HCT116 (cell line): ENCODE measurements around the gene SLC23A1. TPM values are rescaled to one million over a fixed set of nuclear protein-coding genes. Genes with fewer than 3 reads are reported as not detected.
"Not testable (repeated sequence)": the region's sequence is repeated elsewhere in the genome, so short reads cannot be mapped to it uniquely, and the experiment has no call there.

Experiments
- ATAC-seq: fragments of 200-7000 bp; cut with Tn5 transposase; 2 replicates; pipeline ENCODE4 v1.9.1; 2020; ENCODE audit warnings: mild to moderate bottlenecking, moderate library complexity
- BruUV-seq: library from RNA; stranded (reverse); fragments of 400-500 nt; replicated peaks from 2 replicates; lab custom pipeline; 2021; lab: Mats Ljungman, UMichigan
- CTCF ChIA-PET: fragments of 300-600 bp; sonication (Branson Sonifier 250); formaldehyde crosslinking; loops from one replicate; lab custom pipeline; 2021; ENCODE audit warnings: antibody characterized with exemption; lab: Charles Lee
- POLR2A ChIA-PET: fragments of 300-600, 350-600 bp; sonication (Branson Sonifier 250); formaldehyde crosslinking; loops from one replicate; lab custom pipeline; 2021; ENCODE audit warnings: antibody characterized with exemption; lab: Charles Lee
- RAD21 ChIA-PET, 2 experiments: fragments of 300-600 bp; sonication (Branson Sonifier 250); formaldehyde crosslinking; loops; one replicate each; lab custom pipeline; 2023; ENCODE audit warnings: low total read pairs in 2 of 2; ENCODE audit not compliant: uncharacterized antibody in 2 of 2, unreplicated experiment in 2 of 2, low non-redundant PET in 1 of 2; lab: Charles Lee
- DNase-seq: peaks from one replicate; pipeline ENCODE4 v3.0.0-alpha.2; 2010; ENCODE audit warnings: low read depth, low spot score
- H2AFZ ChIP-seq: fragments of 200-600 bp; shearing (Covaris generic), sonication (generic); 2 replicates; pipeline ENCODE4 v1.6.1; 2017; ENCODE audit warnings: low read depth, mixed run types, mixed read lengths, antibody characterized with exemption, low read length; ENCODE audit not compliant: poor library complexity, severe bottlenecking
- H3K27ac ChIP-seq: 2 replicates; pipeline ENCODE4 v1.5.1; 2012; ENCODE audit warnings: low read depth, low read length
- H3K27me3 ChIP-seq: fragments of 200-600 bp; sonication (generic); 2 replicates; pipeline ENCODE4 v1.6.1; 2016; ENCODE audit warnings: mixed run types, low read length, mixed read lengths; ENCODE audit not compliant: insufficient read depth
- H3K36me3 ChIP-seq, 2 experiments: fragments of 200-500 bp in 1 of 2; fragments of 200-600 bp in 1 of 2; sonication (Bioruptor generic) in 1 of 2; sonication (generic) in 1 of 2; 2 replicates each; pipeline versions ENCODE4 v1.5.1 to v1.6.1; 2014 to 2016; ENCODE audit warnings: low read length in 2 of 2, inconsistent platforms in 1 of 2, mixed read lengths in 1 of 2, mixed run types in 1 of 2; ENCODE audit not compliant: insufficient read depth in 2 of 2, control insufficient read depth in 1 of 2
- H3K4me1 ChIP-seq, 2 experiments: fragments of 200-600 bp in 1 of 2; sonication (generic) in 1 of 2; 2 replicates each; pipeline versions ENCODE4 v1.5.1 to v1.6.1; 2012 to 2017; ENCODE audit warnings: low read length in 2 of 2, inconsistent platforms in 1 of 2, mild to moderate bottlenecking in 1 of 2, mixed read lengths in 1 of 2, mixed run types in 1 of 2, moderate library complexity in 1 of 2; ENCODE audit not compliant: insufficient read depth in 2 of 2, control insufficient read depth in 1 of 2
- H3K4me2 ChIP-seq: fragments of 200-600 bp; sonication (generic); 2 replicates; pipeline ENCODE4 v1.6.1; 2017; ENCODE audit warnings: mixed run types, low read length, mixed read lengths
- H3K4me3 ChIP-seq, 2 experiments: fragments of 200-600 bp in 1 of 2; sonication (generic) in 1 of 2; replicated peaks in 1 of 2; 2 replicates each; pipeline ENCODE4 v1.5.1; 2011 to 2016; ENCODE audit warnings: low read length in 2 of 2, control low read depth in 1 of 2, low read depth in 1 of 2, mild to moderate bottlenecking in 1 of 2, mixed read lengths in 1 of 2, mixed run types in 1 of 2
- H3K79me2 ChIP-seq: fragments of 200-600 bp; sonication (generic); 2 replicates; pipeline ENCODE4 v1.6.1; 2017; ENCODE audit warnings: mild to moderate bottlenecking, mixed run types, low read length, moderate library complexity, mixed read lengths; ENCODE audit not compliant: insufficient read depth
- H3K9ac ChIP-seq: fragments of 200-600 bp; sonication (generic); 2 replicates; pipeline ENCODE4 v1.6.1; 2016; ENCODE audit warnings: low read length, mixed read lengths
- H3K9me2 ChIP-seq: fragments of 200-600 bp; sonication (generic), shearing (Covaris generic); 2 replicates; pipeline ENCODE4 v1.6.1; 2017; ENCODE audit warnings: mixed run types, mild to moderate bottlenecking, moderate library complexity; ENCODE audit not compliant: insufficient read depth
- H3K9me3 ChIP-seq, 2 experiments: fragments of 200-500 bp in 1 of 2; fragments of 200-600 bp in 1 of 2; sonication (Bioruptor generic) in 1 of 2; sonication (generic) in 1 of 2; 2 replicates each; pipeline ENCODE4 v1.6.1; 2014 to 2017; ENCODE audit warnings: low read length in 2 of 2, mixed read lengths in 2 of 2, inconsistent platforms in 1 of 2, low read depth in 1 of 2, mild to moderate bottlenecking in 1 of 2, mixed run types in 1 of 2, moderate library complexity in 1 of 2; ENCODE audit not compliant: control insufficient read depth in 1 of 2, insufficient read depth in 1 of 2
- H4K20me1 ChIP-seq: fragments of 200-600 bp; sonication (generic), shearing (Covaris generic); 2 replicates; pipeline ENCODE4 v1.6.1; 2017; ENCODE audit warnings: mixed run types, mild to moderate bottlenecking, moderate library complexity; ENCODE audit not compliant: insufficient read depth
- CEBPB ChIP-seq: IDR thresholded peaks from 2 replicates; pipeline ENCODE4 v1.6.1; 2012; ENCODE audit warnings: low read depth
- FOSL1 ChIP-seq: IDR thresholded peaks from 2 replicates; pipeline ENCODE4 v1.6.1; 2012; ENCODE audit warnings: low read depth
- ZFX ChIP-seq: fragments of 450-650 bp; IDR thresholded peaks from 2 replicates; pipeline ENCODE4 v1.6.1; 2017
- intact Hi-C: fragments of 100-400 bp; cut with micrococcal nuclease; formaldehyde crosslinking; loops from 2 replicates; pipeline ENCODE4 v1.10.0; 2022
- total RNA-seq: library from RNA; stranded (reverse); gene quantifications from one replicate; pipeline ENCODE4 v1.2.1, GENCODE V29; 2021; ENCODE audit not compliant: unreplicated experiment

The SLC23A1 gene
- total RNA-seq, 1 experiment from 2014 or later = not detected

GRCh38 chr5:139355900-139356299 is 27.2 kb downstream of the SLC23A1 start:
- H3K27me3 ChIP-seq, H2AFZ ChIP-seq, CTCF ChIA-PET, H4K20me1 ChIP-seq, H3K4me1 ChIP-seq, H3K36me3 ChIP-seq, H3K9ac ChIP-seq, H3K9me3 ChIP-seq, ATAC-seq, POLR2A ChIA-PET, H3K9me2 ChIP-seq, H3K27ac ChIP-seq, intact Hi-C loops, RAD21 ChIA-PET, DNase-seq, H3K4me2 ChIP-seq, H3K4me3 ChIP-seq, BruUV-seq: not testable (repeated sequence)
- H3K79me2 ChIP-seq = peaks cover 100% of the 10 kb centered on the region

GRCh38 chr5:139354186-139354585 is 28.9 kb downstream of the SLC23A1 start:
- H3K27ac ChIP-seq = no peak overlapping the region
- no TSS peak for BruUV-seq
- H3K9me3 ChIP-seq = no peaks in the 10 kb centered on the region
- no peak overlapping the region for H2AFZ ChIP-seq
- TF ChIP-seq ZFX (no peak), FOSL1 (no peak), CEBPB (no peak)
- TF ChIP-seq, all 23 proteins: peak for 0
- H3K9me2 ChIP-seq = no peaks in the 10 kb centered on the region
- ChIA-PET CTCF (no interaction called here), RAD21 (no interaction called here), POLR2A (interaction anchor here (1.1 to 1.4 kb wide), 2 partner anchors 12 to 61 kb away, joined by 3 read pairs; partner anchors contain the start of gene MATR3)
- peaks cover 100% of the 10 kb centered on the region for H3K79me2 ChIP-seq
- H3K36me3 ChIP-seq = peaks cover 2 to 4% of the 10 kb centered on the region in 2 experiments; a peak in 3 of 4 replicates
- peaks cover 4% of the 10 kb centered on the region; the same call in 1 of the 2 replicates for H4K20me1 ChIP-seq
- H3K27me3 ChIP-seq = no peaks in the 10 kb centered on the region
- H3K9ac ChIP-seq = no peak overlapping the region
- intact Hi-C loops = no loop called here
- no peak overlapping the region for H3K4me2 ChIP-seq
- H3K4me3 ChIP-seq = no peak overlapping the region
- no peak for ATAC-seq
- H3K4me1 ChIP-seq = 0 out of 4 replicates have a peak, but pooled peaks cover 0 to 3% of the 10 kb centered on the region in 2 experiments
- DNase-seq = no peak

- H3K79me2 ChIP-seq = peaks cover 100% of the 10 kb centered on the region
- H4K20me1 ChIP-seq, POLR2A ChIA-PET, H3K9me3 ChIP-seq, H3K27me3 ChIP-seq, DNase-seq, H3K4me3 ChIP-seq, H3K27ac ChIP-seq, H3K4me2 ChIP-seq, intact Hi-C loops, CTCF ChIA-PET, H3K9ac ChIP-seq, BruUV-seq, ATAC-seq, H2AFZ ChIP-seq, H3K9me2 ChIP-seq, H3K4me1 ChIP-seq, RAD21 ChIA-PET, H3K36me3 ChIP-seq: not testable (repeated sequence)
Measured at GRCh38 chr5:139347863-139348262, 35.2 kb downstream of the SLC23A1 start.

GRCh38 chr5:139345442-139345841 is 37.7 kb downstream of the SLC23A1 start:
- DNase-seq, H3K4me3 ChIP-seq, intact Hi-C loops, H3K27ac ChIP-seq, H3K9me2 ChIP-seq, RAD21 ChIA-PET, H3K9me3 ChIP-seq, H3K9ac ChIP-seq, ATAC-seq, CTCF ChIA-PET, H3K27me3 ChIP-seq, H2AFZ ChIP-seq, H4K20me1 ChIP-seq, BruUV-seq, H3K4me2 ChIP-seq, H3K36me3 ChIP-seq, POLR2A ChIA-PET: not testable (repeated sequence)
- Histone ChIP-seq H3K79me2 (peaks cover 87% of the 10 kb centered on the region), H3K4me1 (peaks cover 4 to 16% of the 10 kb centered on the region in 2 experiments; a peak in 3 of 4 replicates)
